HG03196 (cell line): Measurements from ENCODE around the gene INSYN1.

Experiments
- ATAC-seq: cut with Tn5 transposase; IDR thresholded peaks from one replicate; pipeline ENCODE4 v1.9.1; 2021; ENCODE audit not compliant: unreplicated experiment

INSYN1 gene

GRCh38 chr15:73694419-73694818 is 58.7 kb downstream of the INSYN1 start:
- ATAC-seq, result no peak

DNA sequence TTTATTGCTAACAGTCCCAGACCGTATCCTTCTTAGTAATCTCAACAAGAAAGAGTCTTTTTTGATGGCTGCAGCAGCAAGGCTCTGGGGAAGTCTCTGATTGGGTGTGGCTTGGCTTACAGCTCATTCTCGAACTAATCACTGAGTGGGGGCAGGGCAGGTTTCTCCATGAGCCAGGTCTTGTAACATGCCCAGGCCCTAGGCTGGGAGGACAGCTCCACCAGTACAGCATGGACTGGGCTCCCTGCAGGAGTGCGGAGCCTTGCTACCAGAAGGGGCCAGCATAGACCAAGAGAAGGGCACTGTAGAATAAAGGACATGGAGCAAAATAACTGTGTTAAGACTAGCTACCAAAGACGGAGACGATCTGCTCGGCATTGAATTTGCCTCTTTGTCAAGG is 61.8 kb downstream of the INSYN1 start:
- no peak for ATAC-seq

- ATAC-seq, result no peak
Measured at GRCh38 chr15:73688455-73688854, 64.7 kb downstream of the INSYN1 start.

DNA sequence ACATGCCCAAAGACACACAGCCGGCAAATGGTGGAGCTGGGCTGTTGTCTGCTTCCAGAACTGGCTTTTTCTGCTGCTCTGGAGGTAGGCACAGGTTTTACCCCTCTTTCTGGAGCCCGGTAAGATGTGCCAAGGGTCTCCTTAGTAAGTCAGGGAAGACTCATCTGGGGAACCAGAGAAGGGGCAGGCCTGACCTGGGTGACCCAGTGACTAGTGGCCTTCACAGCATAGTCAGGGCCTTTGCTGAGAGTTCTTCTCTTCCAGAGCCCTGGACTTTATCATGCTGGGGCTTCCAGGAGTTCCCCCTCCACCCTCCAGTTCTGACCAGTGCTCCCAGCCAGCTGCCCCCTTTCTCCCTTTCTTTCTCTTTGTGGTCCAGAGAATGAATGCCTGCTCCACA is 65.8 kb downstream of the INSYN1 start:
- no peak for ATAC-seq

DNA sequence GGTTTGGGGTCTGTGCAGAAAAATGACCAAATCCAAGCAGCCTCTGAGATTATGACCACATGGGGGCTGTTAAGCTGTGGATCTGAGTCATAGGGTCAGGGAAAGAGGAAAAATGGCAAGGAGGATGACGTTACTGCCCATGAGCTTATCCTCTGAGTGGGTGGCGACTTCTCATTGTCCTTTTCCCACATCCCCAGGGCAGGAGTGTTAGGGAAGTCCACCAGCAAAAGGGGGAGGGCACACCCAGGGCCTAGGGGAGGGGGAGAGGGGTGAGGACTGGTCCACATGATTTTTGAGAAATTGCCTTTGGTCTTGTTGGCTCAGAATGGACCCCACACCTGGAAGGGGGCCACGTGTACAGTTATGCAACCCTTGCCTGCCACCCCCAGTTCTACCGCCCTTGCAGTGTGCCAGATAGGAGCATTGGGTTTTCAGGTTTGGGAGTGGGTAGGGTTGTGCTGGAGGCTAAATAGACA is 66.3 kb downstream of the INSYN1 start:
- no peak for ATAC-seq

DNA sequence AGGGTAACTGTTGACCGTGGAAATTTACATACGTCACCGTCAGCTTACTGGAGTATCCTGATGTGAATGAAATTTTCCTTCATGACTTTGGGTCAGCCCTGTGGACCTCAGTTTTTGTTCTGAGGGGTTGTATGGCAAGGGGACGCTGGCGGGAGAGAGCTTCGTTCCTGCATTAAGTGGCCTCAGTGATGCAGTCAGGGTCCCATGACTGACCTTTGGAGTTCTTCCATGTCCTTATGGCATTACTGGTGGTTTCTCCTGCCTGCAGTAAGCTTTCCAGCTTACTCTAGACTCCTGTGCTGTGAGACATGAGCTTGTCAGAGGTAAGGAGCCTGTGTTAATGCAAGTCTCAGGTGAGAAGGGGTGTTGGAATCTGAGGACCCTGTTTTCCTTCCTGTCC is 67.2 kb downstream of the INSYN1 start:
- no peak for ATAC-seq
